Activated naive CD4-positive, alpha-beta T cell treated with anti-CD3 and anti-CD28 coated beads, Interleukin-2, amount 10 ng/mL, durations not matched to agents 7 days and 5 days (primary cell): ENCODE measurements around the gene OTOS.

Experiments
- CTCF ChIA-PET: fragments of 350-600 bp; sonication (Branson Sonifier 250); formaldehyde crosslinking; loops from one replicate; lab custom pipeline; 2021; ENCODE audit warnings: antibody characterized with exemption; lab: Charles Lee
- DNase-seq: peaks from one replicate; pipeline ENCODE4 v3.0.0-alpha.2; 2020
- H3K27ac Mint-ChIP-seq: one replicate; pipeline ENCODE4 v1.8.0; 2021; ENCODE audit warnings: mild to moderate bottlenecking, moderate library complexity, mixed read lengths
- H3K27me3 Mint-ChIP-seq: one replicate; pipeline ENCODE4 v1.8.0; 2021; ENCODE audit warnings: mild to moderate bottlenecking, mixed read lengths
- H3K36me3 Mint-ChIP-seq: one replicate; pipeline ENCODE4 v1.8.0; 2021; ENCODE audit warnings: mixed read lengths
- H3K4me1 Mint-ChIP-seq: one replicate; pipeline ENCODE4 v1.8.0; 2021; ENCODE audit warnings: mixed read lengths
- H3K4me3 Mint-ChIP-seq: one replicate; pipeline ENCODE4 v1.8.0; 2021; ENCODE audit warnings: mild to moderate bottlenecking, moderate library complexity, mixed read lengths
- H3K9me3 Mint-ChIP-seq: one replicate; pipeline ENCODE4 v1.8.0; 2021; ENCODE audit warnings: mixed read lengths

Gene OTOS

GRCh38 chr2:240114233-240114632, 26.2 kb downstream of the OTOS start:
- Mint-ChIP-seq H3K4me3 (no peak overlapping the region), H3K27ac (no peak overlapping the region), H3K9me3 (no peaks in the 10 kb centered on the region), H3K36me3 (no peaks in the 10 kb centered on the region), H3K27me3 (peaks cover 21% of the 10 kb centered on the region), H3K4me1 (no peaks in the 10 kb centered on the region)
- no peak for DNase-seq
- CTCF ChIA-PET: interaction anchor here (1.1 kb wide), 1 partner anchor 53 kb away, joined by 3 read pairs; no protein-coding TSS in a partner anchor

- no peak for DNase-seq
- Mint-ChIP-seq H3K36me3 (no peaks in the 10 kb centered on the region), H3K27me3 (peaks cover 17% of the 10 kb centered on the region), H3K27ac (no peak overlapping the region), H3K4me1 (no peaks in the 10 kb centered on the region), H3K9me3 (no peaks in the 10 kb centered on the region), H3K4me3 (no peak overlapping the region)
- CTCF ChIA-PET: no interaction called here
Observed at GRCh38 chr2:240112914-240113690, 27.4 kb downstream of the OTOS start.

- no peak for DNase-seq
- H3K27ac Mint-ChIP-seq: no peak overlapping the region
- no peaks in the 10 kb centered on the region for H3K4me1 Mint-ChIP-seq
- CTCF ChIA-PET: no interaction called here
- H3K36me3 Mint-ChIP-seq: no peaks in the 10 kb centered on the region
- no peaks in the 10 kb centered on the region for H3K9me3 Mint-ChIP-seq
- H3K4me3 Mint-ChIP-seq: no peak overlapping the region
- H3K27me3 Mint-ChIP-seq: peaks cover 17% of the 10 kb centered on the region
Observed at GRCh38 chr2:240111253-240111652, 29.2 kb downstream of the OTOS start.

- peaks cover 17% of the 10 kb centered on the region for H3K27me3 Mint-ChIP-seq
- DNase-seq: no peak
- H3K9me3 Mint-ChIP-seq: no peaks in the 10 kb centered on the region
- H3K27ac Mint-ChIP-seq: no peak overlapping the region
- H3K36me3 Mint-ChIP-seq: no peaks in the 10 kb centered on the region
- no peak overlapping the region for H3K4me3 Mint-ChIP-seq
- CTCF ChIA-PET: no interaction called here
- no peaks in the 10 kb centered on the region for H3K4me1 Mint-ChIP-seq
Observed at GRCh38 chr2:240109386-240109785, 31.1 kb downstream of the OTOS start.

- no peaks in the 10 kb centered on the region for H3K36me3 Mint-ChIP-seq
- CTCF ChIA-PET: no interaction called here
Observed at GRCh38 chr2:240107477-240107796, 33.0 kb downstream of the OTOS start.

GRCh38 chr2:240106765-240107476, 33.5 kb downstream of the OTOS start:
- Mint-ChIP-seq H3K9me3 (no peaks in the 10 kb centered on the region), H3K27ac (no peak overlapping the region), H3K4me3 (no peak overlapping the region), H3K4me1 (no peaks in the 10 kb centered on the region), H3K27me3 (peaks cover 5% of the 10 kb centered on the region), H3K36me3 (no peaks in the 10 kb centered on the region)
- CTCF ChIA-PET: no interaction called here
- DNase-seq: no peak

More at GRCh38 chr2:240107477-240107796, 33.0 kb downstream of the OTOS start:
- Mint-ChIP-seq H3K27ac (no peak overlapping the region), H3K4me3 (no peak overlapping the region), H3K9me3 (no peaks in the 10 kb centered on the region), H3K27me3 (peaks cover 5% of the 10 kb centered on the region), H3K4me1 (no peaks in the 10 kb centered on the region)
- no peak for DNase-seq

- H3K27me3 Mint-ChIP-seq: peaks cover 4% of the 10 kb centered on the region
- H3K36me3 Mint-ChIP-seq: no peaks in the 10 kb centered on the region
- H3K4me3 Mint-ChIP-seq: no peak overlapping the region
- no peaks in the 10 kb centered on the region for H3K9me3 Mint-ChIP-seq
- CTCF ChIA-PET: no interaction called here
- H3K27ac Mint-ChIP-seq: no peak overlapping the region
- DNase-seq: no peak
- no peaks in the 10 kb centered on the region for H3K4me1 Mint-ChIP-seq
Observed at GRCh38 chr2:240105982-240106381, 34.5 kb downstream of the OTOS start.

- Mint-ChIP-seq H3K27me3 (peaks cover 19% of the 10 kb centered on the region), H3K27ac (no peak overlapping the region), H3K36me3 (no peaks in the 10 kb centered on the region), H3K4me1 (no peaks in the 10 kb centered on the region), H3K4me3 (no peak overlapping the region), H3K9me3 (no peaks in the 10 kb centered on the region)
- CTCF ChIA-PET: no interaction called here
- DNase-seq: no peak
Observed at GRCh38 chr2:240103136-240103535, 37.3 kb downstream of the OTOS start.

GRCh38 chr2:240098349-240098748, 42.1 kb downstream of the OTOS start:
- Mint-ChIP-seq H3K4me1 (no peaks in the 10 kb centered on the region), H3K36me3 (no peaks in the 10 kb centered on the region), H3K27me3 (peaks cover 64% of the 10 kb centered on the region), H3K4me3 (no peak overlapping the region), H3K27ac (no peak overlapping the region), H3K9me3 (no peaks in the 10 kb centered on the region)
- DNase-seq: no peak
- CTCF ChIA-PET: no interaction called here

- CTCF ChIA-PET: no interaction called here
Observed at GRCh38 chr2:240095556-240096523, 44.6 kb downstream of the OTOS start.

GRCh38 chr2:240089306-240089705, 51.2 kb downstream of the OTOS start:
- CTCF ChIA-PET: no interaction called here
- H3K9me3 Mint-ChIP-seq: peaks cover 13% of the 10 kb centered on the region
- H3K27ac Mint-ChIP-seq: no peak overlapping the region
- peaks cover 27% of the 10 kb centered on the region for H3K27me3 Mint-ChIP-seq
- H3K36me3 Mint-ChIP-seq: no peaks in the 10 kb centered on the region
- no peak for DNase-seq
- no peak overlapping the region for H3K4me3 Mint-ChIP-seq
- H3K4me1 Mint-ChIP-seq: no peaks in the 10 kb centered on the region

More at GRCh38 chr2:240095556-240096523, 44.6 kb downstream of the OTOS start:
- H3K4me3 Mint-ChIP-seq: no peak overlapping the region
- H3K9me3 Mint-ChIP-seq: no peaks in the 10 kb centered on the region
- H3K27me3 Mint-ChIP-seq: peaks cover 68% of the 10 kb centered on the region
- no peaks in the 10 kb centered on the region for H3K4me1 Mint-ChIP-seq
- DNase-seq: no peak
- no peak overlapping the region for H3K27ac Mint-ChIP-seq
- H3K36me3 Mint-ChIP-seq: no peaks in the 10 kb centered on the region
